ENCODE data around the gene RFESD. TPM values are rescaled to one million over a fixed set of nuclear protein-coding genes. Genes with fewer than 3 reads are reported as not detected.

The RFESD gene
- polyA plus RNA-seq, 3 donors, result 0.15 to 1.4 (median 0.24) TPM

- H3K79me2 ChIP-seq (ENCODE audit: insufficient read depth, low read length), result no peaks in the 10 kb centered on the region
- no peaks in the 10 kb centered on the region for H3K9me3 ChIP-seq (replicated peaks in 1 of 2; ENCODE audit: control insufficient read depth in 1 of 2, insufficient read depth in 1 of 2, low read length in 2 of 2)
- H3K4me1 ChIP-seq (ENCODE audit: control insufficient read depth in 1 of 2, insufficient read depth in 2 of 2, low read length in 2 of 2), result peaks cover 12 to 15% of the 10 kb centered on the region in 2 donors
- no peaks in the 10 kb centered on the region for H4K20me1 ChIP-seq (ENCODE audit: insufficient read depth, low read length)
- no peaks in the 10 kb centered on the region for H3K27me3 Mint-ChIP-seq (ENCODE audit: low read depth in 3 of 3)
- intact Hi-C loops (cut with micrococcal nuclease), result loop anchor here (5.0 kb wide), 2 partner anchors 96 to 199 kb away; partner anchors contain the start of gene SKIC3 (in 1 of the 2)
- WGBS (ENCODE audit: insufficient coverage), result no CpG with 5 or more reads among the region's 12 CpGs
- no peak overlapping the region for H3K9ac ChIP-seq (ENCODE audit: insufficient read depth, low read length, poor library complexity, severe bottlenecking)
- H3K27ac ChIP-seq (ENCODE audit: low read depth in 1 of 2, low read length in 2 of 2), result no peak overlapping the region
- H3K9me3 Mint-ChIP-seq, result peaks cover 0 to 1% (median 0%) of the 10 kb centered on the region in 7 donors
- H3K36me3 ChIP-seq (replicated peaks in 1 of 2; ENCODE audit: control insufficient read depth in 1 of 2, insufficient read depth in 2 of 2, low read length in 2 of 2), result no peaks in the 10 kb centered on the region
- H3K27ac Mint-ChIP-seq, result no peak overlapping the region
- no peaks in the 10 kb centered on the region for H3K36me3 Mint-ChIP-seq
- peak overlapping the region; percentile 97 for H2AFZ ChIP-seq (ENCODE audit: insufficient read depth, low read depth, low read length, poor library complexity, severe bottlenecking)
- peaks cover 13% of the 10 kb centered on the region for H3K4me1 Mint-ChIP-seq
- no peak for TF ChIP-seq CTCF (IDR thresholded peaks at IDR 0.05)
- DNase-seq, result peak in 2 of 3 donors; percentile 13 to 25
- H3K4me2 ChIP-seq (replicated peaks; ENCODE audit: extremely low read depth, low read length, poor library complexity, severe bottlenecking), result peak overlapping the region; percentile 92
- H3K4me3 Mint-ChIP-seq, result no peak overlapping the region
- H3K27me3 ChIP-seq (ENCODE audit: control insufficient read depth in 2 of 2, insufficient read depth in 2 of 2, low read length in 2 of 2), result no peaks in the 10 kb centered on the region
- H3K4me3 ChIP-seq (replicated peaks in 1 of 3; ENCODE audit: low read depth in 2 of 3, low read length in 3 of 3), result no peak overlapping the region
These were observed 1.6 kb downstream of the RFESD start for GRCh38 chr5:95647886-95648860.

- DNase-seq, result no peak
- no peak for TF ChIP-seq CTCF (IDR thresholded peaks at IDR 0.05)
- H3K9me3 ChIP-seq (replicated peaks in 1 of 2; ENCODE audit: control insufficient read depth in 1 of 2, insufficient read depth in 1 of 2, low read length in 2 of 2), result no peaks in the 10 kb centered on the region
- no peaks in the 10 kb centered on the region for H3K27me3 ChIP-seq (ENCODE audit: control insufficient read depth in 2 of 2, insufficient read depth in 2 of 2, low read length in 2 of 2)
- H3K9me3 Mint-ChIP-seq, result peaks cover 0 to 1% (median 0%) of the 10 kb centered on the region in 7 donors
- no peak overlapping the region for H3K4me3 ChIP-seq (replicated peaks in 1 of 3; ENCODE audit: low read depth in 2 of 3, low read length in 3 of 3)
- H3K27ac ChIP-seq (ENCODE audit: low read depth in 1 of 2, low read length in 2 of 2), result no peak overlapping the region
- H3K27me3 Mint-ChIP-seq (ENCODE audit: low read depth in 3 of 3), result no peaks in the 10 kb centered on the region
- no peaks in the 10 kb centered on the region for H3K36me3 ChIP-seq (replicated peaks in 1 of 2; ENCODE audit: control insufficient read depth in 1 of 2, insufficient read depth in 2 of 2, low read length in 2 of 2)
- H3K4me3 Mint-ChIP-seq, result no peak overlapping the region
- peaks cover 12% of the 10 kb centered on the region in 2 donors for H3K4me1 ChIP-seq (ENCODE audit: control insufficient read depth in 1 of 2, insufficient read depth in 2 of 2, low read length in 2 of 2)
- no peak overlapping the region for H2AFZ ChIP-seq (ENCODE audit: insufficient read depth, low read depth, low read length, poor library complexity, severe bottlenecking)
- H3K4me2 ChIP-seq (replicated peaks; ENCODE audit: extremely low read depth, low read length, poor library complexity, severe bottlenecking), result no peak overlapping the region
- peaks cover 12% of the 10 kb centered on the region for H3K4me1 Mint-ChIP-seq
- no peak overlapping the region for H3K9ac ChIP-seq (ENCODE audit: insufficient read depth, low read length, poor library complexity, severe bottlenecking)
- no peaks in the 10 kb centered on the region for H4K20me1 ChIP-seq (ENCODE audit: insufficient read depth, low read length)
- no peak overlapping the region for H3K27ac Mint-ChIP-seq
- no peaks in the 10 kb centered on the region for H3K36me3 Mint-ChIP-seq
- no peaks in the 10 kb centered on the region for H3K79me2 ChIP-seq (ENCODE audit: insufficient read depth, low read length)
- intact Hi-C loops (cut with micrococcal nuclease), result loop anchor here (5.0 kb wide), 2 partner anchors 97 to 198 kb away; partner anchors contain the start of gene SKIC3 (in 1 of the 2)
These were observed 2.7 kb downstream of the RFESD start for GRCh38 chr5:95649274-95649673.
